ENCODE data around the gene TAAR5. TPM values are rescaled to one million over a fixed set of nuclear protein-coding genes. Genes with fewer than 3 reads are reported as not detected.

The TAAR5 gene
- not detected in 2 replicates for total RNA-seq

GRCh38 chr6:132589454-132589853 lies at the start of gene TAAR5:
TSS of gene TAAR5 (minus strand) at chr6:132589741. CDS start at chr6:132589686, 55 bp downstream.

GRCh38 chr6:132624175-132624574 lies 34.6 kb upstream of the TAAR5 start, which contains the start of gene TAAR2:
TSS of gene TAAR2 (minus strand) at chr6:132624275. CDS start at chr6:132624275, 0 bp downstream.

GRCh38 chr6:132570221-132570777 lies 19.2 kb downstream of the TAAR5 start, which contains the start of gene TAAR6:
TSS of gene TAAR6 (plus strand) at chr6:132570322. CDS start at chr6:132570322, 0 bp downstream.

GRCh38 chr6:132552372-132552771 lies 37.2 kb downstream of the TAAR5 start, which contains the start of gene TAAR8:
TSS of gene TAAR8 (plus strand) at chr6:132552672. CDS start at chr6:132552693, 21 bp downstream.

Other genes starting within 250 kb of the TAAR5 start
- gene MOXD1, start 188.3 kb downstream of the TAAR5 start, total RNA-seq: 29.3 and 135 TPM in 2 replicates
- gene STX7, start 76.6 kb downstream of the TAAR5 start, total RNA-seq: 33.2 and 48.8 TPM in 2 replicates
- not detected in 2 replicates for gene TAAR9, start 51.5 kb downstream of the TAAR5 start, total RNA-seq
- gene TAAR8, start 37.1 kb downstream of the TAAR5 start, total RNA-seq: not detected in 2 replicates
- gene TAAR6, start 19.4 kb downstream of the TAAR5 start, total RNA-seq: not detected in 2 replicates
- not detected in 2 replicates for gene TAAR2, start 34.5 kb upstream of the TAAR5 start, total RNA-seq
- gene TAAR1, start 69.4 kb upstream of the TAAR5 start, total RNA-seq: not detected in 2 replicates
- gene VNN1, start 124.3 kb upstream of the TAAR5 start, total RNA-seq: under 0.01 TPM in 1 of 2 replicates, not detected in the other
- gene VNN2, start 168.2 kb upstream of the TAAR5 start, total RNA-seq: 0.58 and 0.85 TPM in 2 replicates
- gene SLC18B1, start 208.9 kb upstream of the TAAR5 start, total RNA-seq: 4.6 and 6.8 TPM in 2 replicates
- gene RPS12, start 224.8 kb upstream of the TAAR5 start, total RNA-seq: 1,174 and 1,245 TPM in 2 replicates